A172 (cell line): ENCODE data around the gene FRAS1. TPM values are rescaled to one million over a fixed set of nuclear protein-coding genes. Genes with fewer than 3 reads are reported as not detected.
"Not testable (repeated sequence)": the region's sequence is repeated elsewhere in the genome, so short reads cannot be mapped to it uniquely, and the experiment has no call there.

Experiments used
- DNase-seq: peaks from one replicate; pipeline ENCODE4 v3.0.0-alpha.2; 2015; ENCODE audit warnings: low spot score
- total RNA-seq: library from RNA; depleted of rRNA; stranded (reverse); fragments of >200 nt; shearing (Covaris generic); gene quantifications from 2 replicates; pipeline ENCODE4 v1.2.3, GENCODE V29; 2014

FRAS1 gene
- total RNA-seq, 1 experiment from 2014 or later, result 0.81 TPM

DNA sequence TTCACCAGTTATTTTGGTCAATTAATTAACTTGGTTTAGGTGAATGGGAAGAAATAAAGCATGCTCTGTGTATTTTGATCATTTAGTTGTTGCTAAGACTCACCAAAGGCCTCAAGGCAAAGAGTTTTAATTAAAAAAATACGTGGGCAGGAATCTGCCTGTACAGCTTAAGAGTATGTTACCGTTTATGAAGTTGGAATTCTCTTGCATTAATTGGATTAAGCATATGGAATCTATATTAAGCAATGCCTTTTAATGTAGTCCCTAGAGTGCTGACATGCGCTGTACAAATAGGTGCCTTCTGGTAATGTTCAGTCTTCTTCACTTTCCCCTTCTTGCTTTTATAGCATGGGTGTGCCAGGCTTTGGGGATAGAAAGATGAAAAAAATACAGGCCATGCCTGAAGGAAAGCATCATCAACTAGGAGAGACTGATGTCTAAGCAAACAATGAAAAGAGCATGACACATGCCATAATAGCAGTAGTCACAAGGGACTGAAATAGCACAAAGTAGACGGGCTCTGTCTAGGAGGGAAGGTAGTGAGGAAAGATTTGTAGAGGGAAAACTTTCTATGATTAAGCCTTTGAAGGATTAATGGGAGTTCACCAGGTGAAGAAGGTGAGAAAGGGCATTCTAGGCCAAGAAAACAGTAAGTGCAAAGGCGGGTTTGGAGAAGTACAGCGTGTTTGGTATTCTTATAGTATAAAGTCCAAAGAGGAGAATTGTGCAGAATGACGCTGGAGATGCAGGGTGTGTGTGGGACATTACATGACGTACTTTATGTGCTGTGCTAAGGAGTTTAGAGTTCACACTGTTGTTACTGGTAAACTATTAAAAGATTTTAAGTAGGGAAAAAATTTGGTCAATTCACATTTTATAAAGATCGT lies 268.4 kb downstream of the FRAS1 start:
- DNase-seq, result no peak

DNA sequence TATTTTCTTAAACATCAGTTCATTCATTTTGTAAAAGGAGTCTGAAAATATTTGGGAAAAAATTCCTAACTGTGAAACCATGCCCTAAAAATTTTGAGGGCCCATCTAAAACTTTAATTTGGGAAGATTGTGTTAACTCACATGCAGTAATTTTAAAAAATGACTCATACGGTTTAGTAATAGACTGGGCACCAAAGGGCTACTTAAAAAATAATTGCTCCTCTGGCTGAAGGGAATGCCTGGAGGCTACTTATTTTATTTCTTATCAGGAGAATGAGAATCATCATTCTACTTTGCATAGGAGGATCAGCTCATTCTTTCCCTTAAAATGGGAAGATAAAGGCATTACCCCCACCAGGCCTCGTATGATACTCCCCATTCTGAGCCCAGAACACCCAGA lies 271.5 kb downstream of the FRAS1 start:
- not testable (repeated sequence) for DNase-seq

DNA sequence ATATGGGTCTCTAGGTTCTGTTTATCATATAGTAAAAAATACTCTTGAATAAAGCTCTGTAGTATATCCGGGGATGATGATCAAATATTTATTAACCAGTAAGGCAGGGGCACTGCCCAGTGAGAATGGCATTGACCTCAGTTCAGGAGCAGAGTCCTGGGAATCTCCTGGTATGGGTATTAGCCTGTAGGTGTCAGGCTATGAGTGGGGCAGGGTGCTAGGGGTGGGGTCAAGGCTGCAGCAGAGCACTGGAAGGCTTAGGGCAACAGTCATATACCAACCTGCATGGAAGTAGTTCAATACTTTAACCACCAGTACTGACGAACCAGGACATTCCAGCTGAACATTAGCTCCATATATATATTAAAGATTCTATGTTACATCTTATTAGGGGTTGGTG lies 274.1 kb downstream of the FRAS1 start:
- no peak for DNase-seq

DNA sequence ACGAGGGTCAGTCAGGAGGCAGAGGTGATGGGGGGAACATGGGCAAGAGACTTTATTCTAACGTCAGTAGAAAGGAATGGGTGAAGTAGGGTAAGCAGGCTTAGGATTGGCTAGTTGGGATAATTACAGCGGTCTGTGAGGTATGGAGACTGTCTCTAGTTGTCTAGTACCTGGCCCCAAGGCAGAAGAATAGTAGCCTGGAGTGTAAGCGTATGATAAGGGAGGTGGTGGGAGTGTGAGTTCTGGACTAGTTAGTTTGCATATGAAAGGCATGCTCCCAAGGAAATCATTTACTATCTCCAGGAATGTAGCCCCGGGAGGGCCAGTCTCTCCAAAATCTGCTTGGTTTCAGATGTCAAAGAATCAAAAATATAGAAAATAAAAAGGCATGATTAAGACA lies 274.8 kb downstream of the FRAS1 start:
- DNase-seq, result no peak

DNA sequence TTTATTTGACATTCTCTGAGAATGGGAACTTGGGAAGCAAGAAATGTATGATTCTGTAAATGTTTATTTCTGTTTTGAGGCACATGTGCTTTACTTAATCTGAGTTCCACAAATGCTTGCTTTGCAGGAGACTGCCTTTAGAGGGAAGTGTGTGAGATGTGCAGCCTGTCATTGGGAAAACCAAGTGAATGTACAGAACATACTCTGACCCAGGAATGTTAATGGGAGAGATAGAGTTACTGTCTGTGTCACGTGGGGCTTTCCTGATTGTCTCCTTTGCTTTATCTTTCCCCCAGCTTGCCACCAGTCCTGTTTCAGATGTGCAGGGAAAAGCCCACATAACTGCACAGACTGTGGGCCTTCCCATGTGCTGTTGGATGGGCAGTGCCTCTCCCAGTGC lies 275.9 kb downstream of the FRAS1 start:
- DNase-seq, result no peak

DNA sequence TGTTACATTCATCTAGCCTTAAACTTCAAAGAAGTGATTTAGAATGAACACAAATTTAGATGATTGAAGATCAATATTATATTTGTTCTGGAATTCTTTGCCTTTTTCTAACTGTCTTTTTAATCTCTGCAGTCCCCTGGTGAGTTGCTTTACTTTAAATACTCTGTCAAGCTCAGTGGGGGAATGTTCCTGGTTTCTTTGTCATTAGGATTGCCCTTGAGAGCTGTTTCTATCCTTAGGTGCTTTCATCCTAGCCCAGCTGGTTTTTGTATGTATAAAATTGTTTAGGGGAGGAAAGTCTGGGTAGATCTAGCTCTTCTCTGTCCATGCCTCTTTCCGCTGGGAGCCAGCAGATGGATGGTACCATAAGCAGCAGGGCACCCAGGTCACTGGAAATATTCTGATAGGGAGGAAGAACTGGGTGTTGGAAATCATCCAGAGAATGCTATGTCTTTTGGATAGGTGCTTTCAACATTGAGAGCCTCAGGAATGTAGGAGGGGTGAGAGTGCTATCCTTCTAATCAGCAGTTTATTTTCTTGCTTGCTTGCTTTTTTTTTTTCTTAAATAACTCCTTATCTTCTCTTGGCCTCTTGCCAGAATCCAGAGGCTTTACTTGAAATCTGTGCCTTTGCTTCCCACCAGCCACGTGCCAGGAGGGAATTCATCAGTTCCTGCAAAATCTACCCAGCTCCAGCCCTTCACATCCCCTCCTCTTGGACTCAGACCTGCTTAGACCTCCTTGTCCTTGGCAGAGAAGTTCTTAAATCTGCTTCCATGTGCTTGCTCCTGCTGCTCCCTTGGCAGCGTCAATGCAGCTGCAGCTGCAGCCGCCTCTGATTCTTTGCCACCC lies 279.2 kb downstream of the FRAS1 start:
- peak; percentile 36 for DNase-seq

DNA sequence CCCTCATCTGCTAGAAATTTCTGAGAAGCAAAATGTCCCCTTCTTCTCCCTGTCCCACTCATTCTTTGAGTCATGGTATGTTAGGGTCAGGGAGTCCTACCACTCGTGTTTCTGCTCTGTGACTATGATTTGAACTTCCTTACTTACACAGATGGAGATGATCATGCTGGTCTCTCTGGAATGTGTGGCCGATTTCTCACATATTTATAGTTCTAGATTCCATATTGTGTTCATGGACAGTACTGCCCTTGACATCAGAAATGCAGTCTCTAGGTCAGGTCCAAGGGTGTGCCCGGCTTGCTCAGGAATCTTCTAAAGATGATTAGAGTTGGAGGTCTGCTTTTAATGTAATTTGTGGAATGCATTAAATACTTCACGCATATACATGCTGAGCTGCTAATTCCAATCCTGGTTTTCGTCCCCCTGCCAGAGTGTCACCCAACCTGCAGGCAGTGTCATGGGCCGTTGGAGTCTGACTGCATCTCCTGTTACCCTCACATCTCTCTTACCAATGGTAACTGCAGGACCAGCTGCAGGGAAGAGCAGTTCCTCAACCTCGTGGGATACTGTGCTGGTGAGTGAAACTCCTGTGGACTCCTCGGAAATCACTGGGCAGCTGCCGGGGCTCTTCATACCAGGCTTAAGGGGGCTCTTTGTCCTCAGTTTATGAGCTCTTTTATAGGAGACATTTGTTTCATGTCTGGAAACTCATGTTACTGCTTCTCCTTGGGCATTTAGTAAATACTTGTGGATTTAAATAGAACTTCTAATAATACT lies 280.3 kb downstream of the FRAS1 start:
- DNase-seq, result no peak

DNA sequence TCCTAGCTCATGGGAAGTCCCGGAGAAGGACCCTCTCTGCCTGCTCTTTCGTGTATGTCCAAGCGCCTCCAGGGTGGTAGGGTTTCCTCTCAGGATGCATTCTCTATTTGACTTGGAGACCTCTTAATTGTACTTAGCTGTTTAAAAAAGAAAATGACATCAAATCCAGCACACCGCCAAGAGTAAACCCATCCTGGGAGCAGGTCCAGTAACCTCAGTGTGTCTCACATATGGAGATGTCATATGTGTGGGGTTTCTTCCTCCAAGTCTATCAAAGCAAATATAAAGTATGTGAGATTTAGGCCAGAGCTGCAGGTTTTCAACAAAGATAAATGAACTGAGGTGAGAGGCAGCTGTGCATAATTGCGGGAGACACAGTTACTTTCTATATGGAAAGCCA lies 285.0 kb downstream of the FRAS1 start:
- no peak for DNase-seq

DNA sequence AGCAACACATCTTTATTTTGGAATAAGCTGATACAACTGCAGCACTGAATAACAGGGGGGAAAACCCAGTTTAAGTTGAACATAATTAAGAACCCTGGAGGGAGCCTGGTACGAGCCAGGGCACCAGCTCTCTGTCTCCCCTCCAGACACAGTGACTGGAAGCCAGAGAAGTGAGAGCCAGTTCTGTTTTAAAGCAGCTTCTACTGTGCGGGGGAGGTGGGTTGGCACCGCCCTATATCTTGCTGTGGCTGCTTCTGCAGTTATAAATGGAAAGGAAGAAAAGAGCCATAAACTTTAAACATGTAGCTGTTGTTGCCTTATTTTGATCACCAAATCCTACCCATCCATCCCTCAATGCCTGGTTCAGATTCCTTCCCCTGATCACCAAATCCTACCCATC lies 286.6 kb downstream of the FRAS1 start:
- DNase-seq, result no peak

DNA sequence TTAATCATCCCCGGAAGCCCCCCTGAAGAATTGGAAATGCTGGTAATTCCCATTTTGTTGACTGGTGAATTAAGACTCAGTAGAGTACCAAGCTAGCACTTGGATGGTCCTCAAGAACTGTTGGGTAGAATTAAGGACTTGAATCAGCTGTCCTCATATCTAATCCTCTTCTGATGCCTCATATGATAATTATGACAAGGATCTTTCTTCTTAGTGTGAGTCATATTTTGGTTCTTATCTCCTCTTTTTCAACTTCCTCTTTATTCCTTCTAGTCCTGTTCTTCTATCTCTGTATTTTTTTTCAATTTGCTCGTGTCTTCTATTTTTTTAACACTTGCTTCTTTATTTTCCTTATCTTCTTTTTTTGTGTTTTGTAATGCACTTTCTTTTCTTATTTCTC lies 288.1 kb downstream of the FRAS1 start:
- DNase-seq, result no peak

DNA sequence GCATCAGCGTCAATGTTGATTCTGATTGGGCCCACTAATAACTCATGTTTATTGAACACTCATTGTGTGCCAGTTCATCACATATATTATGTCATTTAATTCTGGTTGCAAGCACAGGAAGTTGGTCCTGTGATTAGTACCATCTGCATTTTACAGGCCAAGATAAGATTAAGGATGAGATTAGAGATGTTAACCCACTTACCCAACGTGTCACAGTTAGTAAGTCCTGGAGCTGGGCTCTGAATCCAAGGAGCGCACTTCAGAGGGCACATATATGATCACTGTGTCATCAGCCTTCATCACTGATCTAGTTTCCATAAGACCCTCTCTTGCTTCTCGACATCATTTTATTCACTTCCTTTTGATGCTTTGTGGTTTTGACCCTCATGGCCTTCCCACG lies 289.1 kb downstream of the FRAS1 start:
- DNase-seq, result no peak

DNA sequence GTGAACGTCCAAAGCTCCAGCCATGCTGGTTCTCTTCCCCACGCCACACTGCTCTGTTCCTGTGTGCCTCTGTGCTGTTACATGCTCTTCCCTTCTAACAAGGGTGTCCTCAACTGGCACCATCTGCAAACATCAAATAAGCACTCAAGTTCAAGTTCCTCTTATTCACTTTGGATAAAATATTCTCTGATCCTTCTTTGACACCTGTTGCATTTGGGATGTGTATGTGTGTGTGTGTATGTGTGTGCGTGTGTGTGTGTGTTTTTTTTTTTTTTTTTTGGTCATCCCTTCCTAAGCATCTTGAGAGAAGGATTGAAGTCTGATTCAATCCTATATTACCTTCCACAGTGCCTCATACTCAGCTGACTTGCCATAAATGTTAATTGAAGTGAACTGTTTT lies 290.4 kb downstream of the FRAS1 start:
- DNase-seq, result no peak

DNA sequence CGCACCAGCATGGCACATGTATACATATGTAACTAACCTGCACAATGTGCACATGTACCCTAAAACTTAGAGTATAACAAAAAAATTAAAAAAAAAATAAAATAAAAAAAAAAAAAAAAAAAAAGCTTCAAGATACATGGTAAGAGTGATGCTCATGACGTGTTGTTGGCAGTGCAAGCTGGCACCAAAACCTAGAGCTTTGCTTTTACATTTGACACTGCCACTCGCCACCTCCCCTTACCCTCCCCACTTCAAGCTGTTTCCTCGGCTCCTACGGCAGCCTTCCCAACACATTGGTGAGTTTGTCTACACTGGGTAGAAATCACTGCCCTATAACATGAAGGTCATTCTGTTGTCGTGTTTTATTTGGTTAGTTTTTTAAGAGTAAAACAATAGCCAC lies 296.8 kb downstream of the FRAS1 start:
- no peak for DNase-seq

DNA sequence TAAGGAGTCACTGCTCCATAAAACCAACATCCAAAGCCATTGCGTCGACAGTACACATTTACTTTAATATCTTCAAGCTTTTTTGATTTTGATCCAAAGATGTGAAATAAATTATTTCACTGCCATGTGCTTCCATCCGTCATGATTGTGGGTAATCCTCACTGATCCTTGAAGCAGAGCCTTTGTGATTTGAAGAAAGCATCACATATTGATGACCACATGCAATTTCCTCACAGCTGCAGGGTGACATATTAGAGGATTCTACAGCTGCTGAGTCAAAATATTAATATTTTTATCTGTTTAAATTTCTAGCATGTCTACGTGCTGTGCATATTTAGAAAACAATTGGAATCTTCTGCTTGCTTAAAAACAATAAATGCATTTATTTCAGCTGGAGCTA lies 297.7 kb downstream of the FRAS1 start:
- no peak for DNase-seq

DNA sequence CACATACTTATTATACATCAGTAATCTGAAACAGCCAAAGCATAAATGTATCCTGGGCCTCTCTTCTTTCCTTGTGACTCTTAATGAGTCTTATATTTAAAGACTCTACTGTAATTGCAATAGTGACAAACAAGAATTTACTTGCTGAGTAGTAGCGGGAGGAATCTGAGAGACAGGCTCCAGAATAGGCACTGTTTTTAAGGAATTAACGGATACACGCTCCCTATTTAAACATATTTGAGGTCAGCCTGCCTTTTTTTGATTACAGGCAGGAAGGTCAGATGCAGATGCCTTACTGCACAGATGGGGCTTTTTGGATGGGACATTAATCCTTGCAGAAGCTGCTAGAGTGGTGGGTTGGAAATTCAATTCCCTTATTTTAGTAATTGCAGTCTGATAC lies 298.2 kb downstream of the FRAS1 start:
- DNase-seq, result no peak

DNA sequence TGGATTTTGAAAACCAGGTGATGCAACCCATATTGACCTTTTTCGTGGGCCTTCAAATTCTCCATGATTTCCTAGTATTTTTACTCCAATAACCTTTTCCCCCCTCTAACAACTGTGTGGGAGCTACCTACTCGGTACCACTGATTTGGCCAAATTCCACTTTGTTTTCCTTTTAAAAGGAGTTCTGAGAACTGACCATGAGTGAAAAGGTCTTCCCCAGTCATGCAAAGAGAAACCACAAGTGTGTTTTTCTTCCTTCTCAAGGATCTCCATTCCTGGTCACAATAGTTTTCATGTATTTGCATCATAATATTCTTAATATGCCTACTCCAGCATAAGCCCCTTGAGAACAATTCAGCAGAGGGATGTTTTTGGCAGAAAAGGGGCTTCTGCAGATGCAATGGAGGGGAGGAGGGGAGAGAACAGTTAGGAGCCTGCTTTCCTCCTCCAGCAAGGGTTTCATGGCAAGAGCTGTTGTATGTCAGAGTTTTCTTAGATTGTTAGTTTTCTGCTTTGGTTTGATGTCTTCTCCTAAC lies 299.2 kb downstream of the FRAS1 start:
- DNase-seq, result no peak

DNA sequence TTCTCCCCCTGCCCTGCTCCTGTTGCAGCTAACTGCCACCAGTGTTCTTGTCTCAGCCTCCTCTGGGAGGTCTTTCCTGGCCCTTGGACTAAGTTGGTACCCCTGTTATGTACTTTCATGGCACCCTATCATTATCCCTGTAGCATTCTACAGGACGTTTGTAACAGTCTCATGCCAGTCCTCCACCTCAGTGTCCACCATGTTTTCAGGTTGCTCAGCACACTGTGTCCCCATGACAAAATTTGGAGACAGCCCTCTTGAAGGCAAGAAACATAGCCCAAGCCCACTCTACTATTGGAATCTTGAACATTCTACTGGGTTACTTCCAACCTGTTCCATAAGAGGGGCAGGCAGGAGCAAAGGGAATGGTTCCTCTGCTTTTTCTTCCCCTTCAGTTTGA lies 300.0 kb downstream of the FRAS1 start:
- no peak for DNase-seq

DNA sequence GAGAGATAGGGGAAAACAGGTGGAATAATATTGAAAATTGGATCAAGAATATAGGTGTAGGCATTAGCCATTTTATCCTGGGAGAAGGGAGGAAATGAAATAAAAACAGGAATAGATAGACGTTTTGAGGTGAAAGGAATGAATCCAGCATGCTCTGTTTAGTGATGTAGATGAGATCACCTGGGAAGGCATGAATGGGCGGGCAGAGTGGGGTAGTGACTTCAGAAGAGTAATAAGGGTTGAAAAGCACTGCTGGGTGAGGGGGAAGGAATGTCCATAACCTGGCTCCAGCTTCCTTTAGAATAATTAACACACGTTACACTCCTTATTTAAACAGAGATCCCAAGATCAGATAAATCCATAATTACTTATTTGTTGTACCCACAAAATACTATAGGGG lies 303.3 kb downstream of the FRAS1 start:
- DNase-seq, result no peak

DNA sequence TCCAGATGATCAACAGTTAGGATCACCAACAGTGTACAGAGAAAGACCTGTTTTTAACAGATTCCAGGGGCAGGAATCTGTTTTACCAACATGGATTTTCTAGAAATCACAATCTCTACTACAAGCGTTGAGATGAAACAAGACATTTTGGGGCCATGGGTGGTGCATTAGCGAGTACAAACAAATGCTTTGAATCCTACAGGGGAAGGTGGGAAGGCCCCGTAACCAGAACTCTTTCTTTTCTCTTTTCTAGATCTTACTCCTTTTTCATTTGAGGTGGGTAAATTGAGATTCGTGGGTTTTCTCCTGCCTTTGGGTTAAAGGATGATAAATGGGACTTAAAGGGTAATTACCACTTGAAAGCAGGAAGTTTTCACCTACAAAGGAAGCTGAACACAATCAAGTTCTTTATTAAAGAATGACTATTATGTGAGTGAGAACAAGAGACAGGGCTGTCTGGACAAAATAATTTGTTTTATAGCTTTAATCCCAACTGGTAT lies 304.5 kb downstream of the FRAS1 start:
- no peak for DNase-seq

DNA sequence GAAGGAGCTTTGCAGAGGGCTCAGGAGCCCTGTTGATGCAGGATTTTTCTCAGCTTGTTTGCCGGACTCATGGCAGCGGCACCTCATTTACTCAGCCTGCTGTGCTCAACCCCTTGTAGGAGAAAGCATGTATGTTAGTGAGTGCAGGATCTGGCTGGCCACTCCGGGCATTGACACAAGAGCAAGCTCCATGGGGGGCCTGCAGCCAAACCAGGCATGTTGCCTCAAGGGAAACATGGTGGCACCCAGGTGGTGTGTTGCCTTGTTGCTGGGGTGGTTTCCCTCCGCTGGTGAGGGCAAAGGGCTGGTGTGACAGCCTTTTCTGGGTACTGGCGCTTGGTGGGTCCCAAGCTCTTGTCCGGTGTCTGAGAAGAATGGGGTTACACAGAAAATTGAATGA lies 305.2 kb downstream of the FRAS1 start:
- no peak for DNase-seq

DNA sequence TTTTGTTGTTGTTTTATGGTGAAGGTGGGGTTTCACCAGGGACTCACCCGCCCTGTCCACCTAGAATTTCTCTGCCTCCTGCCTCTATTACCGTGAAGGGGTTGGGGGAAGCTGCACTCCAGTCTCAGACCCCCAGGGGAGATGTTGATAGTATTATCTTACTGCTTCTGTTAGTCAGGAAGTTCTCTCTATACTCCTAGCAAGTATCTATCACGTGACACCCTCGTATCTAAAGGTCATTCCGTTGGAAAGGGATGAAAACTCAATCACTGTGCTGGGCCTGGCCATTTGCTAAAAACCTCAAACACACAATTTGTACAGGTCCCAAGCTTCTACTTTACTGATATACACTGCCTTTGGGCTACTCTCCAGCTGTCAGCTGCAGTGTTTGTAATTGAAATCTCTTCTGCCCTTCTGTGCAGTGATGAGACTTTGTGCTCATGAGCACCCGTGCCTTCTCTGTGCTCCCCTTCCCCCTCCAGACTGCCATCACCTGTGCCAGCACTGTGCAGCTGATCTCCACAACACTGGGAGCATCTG lies 306.0 kb downstream of the FRAS1 start:
- DNase-seq, result no peak

DNA sequence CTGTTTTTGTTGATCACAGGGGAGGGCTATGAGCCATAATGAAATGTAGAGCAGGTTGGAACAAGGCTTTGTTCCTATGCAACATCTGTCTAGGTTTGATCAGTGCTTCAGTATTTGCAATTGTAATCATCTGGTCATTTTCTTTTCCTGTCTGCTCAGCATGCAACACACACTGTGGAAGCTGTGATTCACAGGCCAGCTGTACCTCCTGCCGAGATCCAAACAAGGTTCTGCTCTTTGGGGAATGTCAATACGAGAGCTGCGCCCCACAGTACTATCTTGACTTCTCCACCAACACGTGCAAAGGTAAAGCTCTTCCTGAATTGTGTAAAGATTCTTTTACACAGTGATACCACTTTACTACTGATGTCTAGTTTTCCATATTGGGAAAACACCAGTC lies 312.6 kb downstream of the FRAS1 start:
- DNase-seq, result peak; percentile 1
